Hepatic stellate cell (primary cell): Measurements from ENCODE around the gene IZUMO4.

Experiments used
- DNase-seq: peaks from one replicate; pipeline ENCODE4 v3.0.0; 2011; ENCODE audit warnings: low spot score

IZUMO4 gene

GRCh38 chr19:2148482-2149135 lies 51.9 kb downstream of the IZUMO4 start:
- no peak for DNase-seq
